HG03571 (cell line): ENCODE measurements around the gene KLK1.

Experiments
- ATAC-seq: cut with Tn5 transposase; IDR thresholded peaks from one replicate; pipeline ENCODE4 v1.9.1; 2021; ENCODE audit not compliant: unreplicated experiment

The KLK1 gene

GRCh38 chr19:50823389-50824042, at the start of gene KLK1:
Gene KLK1 (minus strand): TSS chr19:50823787. CDS start chr19:50823748, 39 bp downstream.
- no peak for ATAC-seq

GRCh38 chr19:50873056-50873455, 49.5 kb upstream of the KLK1 start, which contains the start of gene KLK2:
Gene KLK2 (plus strand): TSS chr19:50873439. CDS start chr19:50873474, 35 bp downstream.
- no peak for ATAC-seq

GRCh38 chr19:50870417-50871089, 47.0 kb upstream of the KLK1 start:
- ATAC-seq = no peak

GRCh38 chr19:50869479-50869878, 45.9 kb upstream of the KLK1 start:
- ATAC-seq = no peak

GRCh38 chr19:50861496-50862286, 38.1 kb upstream of the KLK1 start:
- ATAC-seq = no peak

- ATAC-seq = no peak
Measured at GRCh38 chr19:50861010-50861409, 37.4 kb upstream of the KLK1 start.

GRCh38 chr19:50859849-50860248, 36.3 kb upstream of the KLK1 start:
- ATAC-seq = no peak

GRCh38 chr19:50858886-50859285, 35.3 kb upstream of the KLK1 start:
- ATAC-seq = no peak

- no peak for ATAC-seq
Measured at GRCh38 chr19:50857366-50857765, 33.8 kb upstream of the KLK1 start.

- ATAC-seq = no peak
Measured at GRCh38 chr19:50854636-50855410, 31.2 kb upstream of the KLK1 start, which contains the start of gene KLK3. Gene KLK3 (plus strand): TSS chr19:50854915. CDS start chr19:50854956, 41 bp downstream.

- ATAC-seq = no peak
Measured at GRCh38 chr19:50851620-50852019, 28.0 kb upstream of the KLK1 start.

- ATAC-seq = no peak
Measured at GRCh38 chr19:50850738-50851137, 27.2 kb upstream of the KLK1 start.

- no peak for ATAC-seq
Measured at GRCh38 chr19:50844296-50844935, 20.8 kb upstream of the KLK1 start.

GRCh38 chr19:50843701-50844221, 20.2 kb upstream of the KLK1 start:
- ATAC-seq = no peak

- ATAC-seq = no peak
Measured at GRCh38 chr19:50843205-50843604, 19.6 kb upstream of the KLK1 start.

GRCh38 chr19:50842130-50842529, 18.5 kb upstream of the KLK1 start:
- ATAC-seq = no peak

- no peak for ATAC-seq
Measured at GRCh38 chr19:50839712-50840655, 16.4 kb upstream of the KLK1 start.

GRCh38 chr19:50838239-50838638, 14.7 kb upstream of the KLK1 start:
- no peak for ATAC-seq

- no peak for ATAC-seq
Measured at GRCh38 chr19:50837300-50837699, 13.7 kb upstream of the KLK1 start.
